Left colon (tissue), 2 donors: Measurements from ENCODE around the gene TP53BP1. TPM values are rescaled to one million over a fixed set of nuclear protein-coding genes. Genes with fewer than 3 reads are reported as not detected.
A peak's percentile ranks its signal among the peaks of the same experiment; 100 is the strongest.

Source experiments
- ATAC-seq: fragments of 200-7000 bp; cut with Tn5 transposase; one replicate; pipeline ENCODE4 v1.9.1; 2020; ENCODE audit warnings: mild to moderate bottlenecking, moderate library complexity
- DNase-seq, 2 donors: peaks; one replicate each; pipeline ENCODE4 v3.0.0-alpha.2; 2020
- intact Hi-C, 2 donors: fragments of 100-400 bp; cut with DNase I in 1 of 2; cut with micrococcal nuclease in 1 of 2; formaldehyde crosslinking; loops; one replicate each; pipeline versions ENCODE4 v1.11.2 to v1.14.0; 2022; cut with DNase I, micrococcal nuclease
- total RNA-seq, 2 donors: library from RNA; stranded (reverse); fragmentation: NEBNext Ultra II Directional; extraction: Animal tissue kit (Norgen Biotek cat#: 25700); gene quantifications; one replicate each; pipeline ENCODE4 v1.2.1, GENCODE V29; 2021
- donor health status: DM: no; HTN: no; CAD: no.
- donor health status: DM: yes; HTN: yes; CAD: no.

TP53BP1 gene
- total RNA-seq, 2 donors from 2014 or later: 26.9 to 32.0 TPM

- intact Hi-C loops: no loop called here
- ATAC-seq (no peak), DNase-seq (no peak)
These were observed 27.2 kb upstream of the TP53BP1 start for GRCh38 chr15:43520138-43520537.

- DNase-seq (no peak), ATAC-seq (no peak)
- intact Hi-C loops: no loop called here
These were observed 26.2 kb upstream of the TP53BP1 start for GRCh38 chr15:43519196-43519595.

- intact Hi-C loops: no loop called here
- DNase-seq (no peak), ATAC-seq (peak; percentile 36)
These were observed 25.3 kb upstream of the TP53BP1 start for GRCh38 chr15:43518197-43518761.

GRCh38 chr15:43517354-43518196 is 24.6 kb upstream of the TP53BP1 start, which contains the start of gene MAP1A:
MAP1A (plus strand) TSS chr15:43517608; CDS start chr15:43521474, 3,866 bp downstream.
- intact Hi-C loops: no loop called here
- ATAC-seq (peak; percentile 49), DNase-seq (peak; percentile 41 to 47)

GRCh38 chr15:43516801-43517353 is 23.9 kb upstream of the TP53BP1 start:
- intact Hi-C loops: no loop called here
- ATAC-seq (no peak), DNase-seq (no peak)

DNA sequence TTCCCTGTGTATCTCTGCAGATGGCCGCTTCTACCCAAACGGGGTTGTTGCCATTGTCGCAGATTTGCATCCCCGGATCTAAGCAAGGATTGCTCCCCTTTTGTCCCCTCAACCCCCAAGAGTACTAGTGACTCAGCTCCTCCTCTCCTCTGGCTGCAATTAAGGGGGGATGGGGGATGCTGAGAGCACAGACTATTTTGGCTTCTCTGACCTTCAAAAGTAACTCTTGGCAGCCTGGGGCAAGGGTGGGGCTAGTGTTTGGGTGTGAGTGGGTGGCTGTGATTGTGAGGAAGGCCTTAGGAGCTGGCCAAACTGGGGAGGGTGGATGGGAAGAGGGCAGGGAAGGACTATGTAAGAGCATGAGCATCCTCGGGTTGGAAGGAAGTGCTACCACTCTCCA is 23.2 kb upstream of the TP53BP1 start:
- ATAC-seq (no peak), DNase-seq (peak in 1 of 2 donors; percentile 48)
- intact Hi-C loops: no loop called here

DNA sequence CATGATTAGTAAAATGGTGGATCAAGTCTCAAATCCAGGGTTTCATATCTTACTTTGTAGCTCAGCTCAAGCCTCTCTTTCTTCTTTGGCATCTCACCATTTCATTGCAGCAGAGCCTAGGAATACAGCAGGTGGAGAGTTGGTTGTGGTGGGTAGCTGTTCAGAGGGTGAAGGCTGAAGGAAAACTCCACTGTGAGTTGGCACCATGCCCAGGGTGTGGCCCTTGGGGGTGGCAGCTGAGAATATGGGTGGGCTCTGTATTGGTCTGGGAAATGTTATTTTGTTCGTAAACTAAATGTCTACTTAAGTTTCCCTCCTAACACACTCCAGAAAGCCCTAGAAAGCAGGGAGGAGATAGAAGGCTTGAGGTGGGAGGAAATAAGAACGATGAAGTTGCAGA is 22.8 kb upstream of the TP53BP1 start:
- intact Hi-C loops: no loop called here
- DNase-seq (no peak), ATAC-seq (no peak)

- intact Hi-C loops: no loop called here
- DNase-seq (no peak), ATAC-seq (no peak)
These were observed 21.5 kb upstream of the TP53BP1 start for GRCh38 chr15:43514241-43515057.

DNA sequence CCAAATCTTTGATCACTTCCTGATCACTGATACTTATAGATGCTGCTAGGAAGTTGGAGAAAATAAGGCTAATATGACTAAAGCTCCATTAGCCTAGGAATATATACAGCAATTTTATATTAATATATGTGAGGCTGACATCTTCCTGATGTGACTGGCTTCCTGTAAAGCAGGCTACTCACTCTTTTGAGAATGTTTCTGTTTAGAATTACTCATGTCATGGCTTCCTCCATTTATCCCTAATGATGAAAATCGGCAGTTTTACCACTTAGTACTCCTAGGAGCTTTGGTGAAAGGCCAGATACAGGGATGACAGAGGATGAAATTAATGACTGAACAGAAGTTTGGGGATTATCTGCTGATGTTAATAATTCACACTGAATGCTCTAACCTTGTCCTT is 20.6 kb upstream of the TP53BP1 start:
- ATAC-seq (no peak), DNase-seq (no peak)
- intact Hi-C loops: no loop called here

DNA sequence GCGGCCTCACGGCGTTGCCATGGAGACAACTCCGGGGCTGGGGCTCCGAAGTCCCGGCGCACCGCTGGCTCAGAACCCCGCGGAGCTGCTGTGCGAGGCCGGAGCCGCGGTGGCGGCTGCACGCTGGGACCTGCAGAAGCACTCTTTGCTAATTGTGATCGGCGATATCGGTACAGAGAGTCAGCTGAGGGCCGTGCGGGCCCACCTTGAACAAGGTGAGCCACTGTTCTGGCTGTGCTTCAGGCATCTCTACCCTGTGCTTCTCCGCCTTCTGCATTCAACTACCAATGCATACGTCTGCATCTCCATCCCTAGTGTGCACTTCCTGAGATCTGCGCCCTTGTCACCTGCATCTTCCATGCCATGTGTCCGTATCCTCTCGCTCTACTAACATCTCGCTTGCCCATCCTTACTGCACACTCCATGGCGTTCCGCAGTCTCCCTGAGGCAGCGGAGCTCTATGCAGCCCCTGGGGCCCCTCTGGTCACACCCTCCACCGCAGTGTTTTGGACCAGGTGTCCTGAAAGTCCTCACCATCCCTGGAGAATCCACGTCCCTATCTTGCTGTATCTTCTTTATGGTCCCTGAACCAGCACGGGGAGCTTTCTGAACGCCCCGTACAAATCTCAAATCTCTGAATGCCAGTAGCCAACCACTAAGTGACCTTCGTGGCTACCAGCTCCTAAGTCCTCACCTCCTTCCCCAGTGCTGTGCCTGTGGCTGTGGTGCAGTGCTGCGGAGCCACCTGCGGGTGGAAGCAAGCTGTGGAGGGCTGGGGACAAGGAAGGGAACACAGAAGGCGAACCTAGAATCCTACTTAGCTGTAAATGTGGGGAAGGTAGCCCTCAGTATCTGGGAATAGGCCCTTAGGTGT is 18.3 kb upstream of the TP53BP1 start:
- DNase-seq: peak in 1 of 2 donors; percentile 39
- peak; percentile 54 for ATAC-seq
- intact Hi-C loops: no loop called here

GRCh38 chr15:43510200-43511011 is 17.4 kb upstream of the TP53BP1 start:
- intact Hi-C loops: no loop called here
- ATAC-seq: peak; percentile 98
- DNase-seq: peak; percentile 99

GRCh38 chr15:43509660-43510199 is 16.8 kb upstream of the TP53BP1 start:
- intact Hi-C loops: no loop called here
- ATAC-seq (no peak), DNase-seq (no peak)

DNA sequence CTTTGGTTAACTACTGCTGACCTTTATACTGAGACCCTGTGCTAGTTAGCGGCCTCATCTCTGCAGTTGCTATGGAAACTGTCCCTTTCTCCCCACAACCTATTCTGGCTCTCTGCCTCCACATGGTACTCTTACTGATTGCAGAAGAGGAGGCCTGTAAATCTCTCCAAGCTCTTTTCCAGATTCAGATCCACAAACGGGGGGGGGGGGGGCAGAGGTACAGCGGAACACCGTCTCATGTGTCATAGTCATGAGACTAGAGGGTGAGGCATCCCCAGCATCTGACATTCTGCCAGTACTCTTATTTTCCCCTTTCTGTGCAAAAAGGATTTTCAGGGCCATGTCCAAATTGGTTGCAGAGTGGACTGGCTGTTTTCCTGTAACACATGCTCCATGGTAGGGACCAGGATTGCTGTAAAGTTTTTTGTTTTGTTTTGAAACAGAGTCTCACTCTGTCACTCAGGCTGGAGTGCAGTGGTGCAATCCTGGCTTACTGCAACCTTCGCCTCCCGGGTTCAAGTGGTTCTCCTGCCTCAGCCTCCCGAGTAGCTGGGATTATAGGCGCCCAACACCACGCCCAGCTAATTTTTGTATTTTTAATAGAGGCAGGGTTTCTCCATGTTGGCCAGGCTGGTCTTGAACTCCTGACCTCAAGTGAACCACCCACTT is 16.2 kb upstream of the TP53BP1 start:
- DNase-seq: no peak
- no peak for ATAC-seq
- intact Hi-C loops: no loop called here

DNA sequence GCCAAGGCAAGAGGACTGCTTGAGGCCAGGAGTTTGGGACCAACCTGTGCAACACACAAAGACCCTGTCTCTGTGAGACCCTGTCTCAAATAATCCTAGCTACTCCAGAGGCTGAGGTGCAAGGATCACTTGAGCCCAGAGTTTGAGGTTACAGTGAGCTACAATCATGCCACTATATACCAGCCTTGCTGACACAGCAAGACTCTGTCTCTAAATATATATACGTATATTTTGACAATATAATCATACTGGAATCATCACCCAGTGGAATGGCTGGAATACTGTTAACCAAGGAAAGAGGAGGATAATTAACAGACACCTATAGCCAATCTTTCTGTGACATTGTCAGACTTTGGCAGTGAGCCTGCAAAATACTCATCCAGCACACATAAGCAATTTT is 15.5 kb upstream of the TP53BP1 start:
- intact Hi-C loops: no loop called here
- DNase-seq: no peak
- no peak for ATAC-seq

DNA sequence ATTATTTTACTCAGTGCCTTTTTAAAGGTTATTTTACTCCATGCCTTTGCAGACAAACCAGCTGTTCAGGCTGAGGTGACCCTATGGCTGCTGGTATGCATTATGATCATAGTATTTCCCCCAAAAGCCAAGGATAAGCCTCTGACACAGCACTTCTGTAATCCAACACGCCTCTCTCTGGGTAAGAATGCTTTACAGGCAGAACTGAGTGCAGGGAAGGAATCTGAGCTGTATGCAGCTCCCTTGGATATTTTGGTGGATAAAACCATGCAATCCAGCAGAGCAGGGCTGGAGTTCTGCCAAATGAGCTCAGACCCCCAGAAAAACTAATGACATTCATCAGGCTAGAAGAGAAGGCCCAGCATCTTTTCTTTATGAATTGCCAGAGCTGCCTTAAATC is 12.8 kb upstream of the TP53BP1 start:
- no peak for DNase-seq
- no peak for ATAC-seq
- intact Hi-C loops: no loop called here

- intact Hi-C loops: no loop called here
- DNase-seq (no peak), ATAC-seq (no peak)
These were observed 6.7 kb upstream of the TP53BP1 start for GRCh38 chr15:43499635-43500034.

- DNase-seq (no peak), ATAC-seq (no peak)
- intact Hi-C loops: no loop called here
These were observed 6.0 kb upstream of the TP53BP1 start for GRCh38 chr15:43498990-43499389.
